Neural cell (in vitro differentiated cells): ENCODE data around the gene UHRF2.

Source experiments
- EP300 ChIP-seq: fragments of 450-650 bp; conservative IDR thresholded peaks from 2 replicates; pipeline ENCODE4 v1.6.1; 2014; ENCODE audit warnings: antibody characterized with exemption, mild to moderate bottlenecking, moderate library complexity; ENCODE audit not compliant: poor library complexity, severe bottlenecking
- EZH2 ChIP-seq: fragments of 200-600, 300-800 bp; shearing (Covaris generic), sonication (generic); IDR thresholded peaks from 2 replicates; pipeline ENCODE4 v1.6.1; 2014; ENCODE audit warnings: antibody characterized with exemption, low read length, borderline replicate concordance, mild to moderate bottlenecking; ENCODE audit not compliant: insufficient read depth, poor library complexity, severe bottlenecking
- MXI1 ChIP-seq: fragments of 450-650 bp; conservative IDR thresholded peaks from 2 replicates; pipeline ENCODE4 v1.6.1; 2014; ENCODE audit warnings: antibody characterized with exemption, mild to moderate bottlenecking; ENCODE audit not compliant: poor library complexity, severe bottlenecking
- POLR2AphosphoS5 ChIP-seq: IDR thresholded peaks from 2 replicates; pipeline ENCODE4 v1.6.1; 2012
- RAD21 ChIP-seq: fragments of 450-650 bp; conservative IDR thresholded peaks from 2 replicates; pipeline ENCODE4 v1.6.1; 2014; ENCODE audit warnings: antibody characterized with exemption, mild to moderate bottlenecking, moderate library complexity
- SMC3 ChIP-seq: fragments of 450-650 bp; conservative IDR thresholded peaks from 2 replicates; pipeline ENCODE4 v1.6.1; 2014; ENCODE audit warnings: antibody characterized with exemption, mild to moderate bottlenecking, moderate library complexity; ENCODE audit not compliant: poor library complexity
- TAF1 ChIP-seq: IDR thresholded peaks from 2 replicates; pipeline ENCODE4 v1.6.1; 2012; ENCODE audit warnings: low read depth
- TF ChIP-seq, protein P1 (sequence below): fragments of 450-650 bp; IDR thresholded peaks from 2 replicates; pipeline ENCODE4 v1.5.1; 2014; ENCODE audit warnings: antibody characterized with exemption, mild to moderate bottlenecking, moderate library complexity; ENCODE audit not compliant: poor library complexity, severe bottlenecking
- TF ChIP-seq, protein P2 (sequence below): IDR thresholded peaks from 2 replicates; pipeline ENCODE4 v1.6.1; 2012; ENCODE audit warnings: borderline replicate concordance

DNA sequence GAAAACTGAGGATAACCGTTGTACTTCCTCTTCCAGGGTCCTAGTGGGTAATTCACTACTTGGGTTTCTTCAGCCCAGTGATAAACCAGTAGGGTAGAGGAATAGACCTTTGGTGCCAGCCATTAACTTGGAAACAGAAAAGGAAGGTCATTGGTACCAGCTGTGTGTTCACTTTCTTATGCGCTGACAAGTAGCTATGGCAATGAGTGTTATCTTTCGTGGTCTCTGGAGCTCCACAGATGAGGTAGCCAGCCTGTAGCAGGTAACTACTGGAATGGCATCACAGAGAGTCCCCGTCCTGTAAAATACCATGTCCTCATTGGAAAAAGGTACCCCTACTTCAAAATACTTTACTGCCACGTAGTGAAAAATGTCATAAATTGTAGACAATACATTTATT is 2.3 kb downstream of the UHRF2 start:
- no peak for TF ChIP-seq EZH2
- TF ChIP-seq, protein P1, sequence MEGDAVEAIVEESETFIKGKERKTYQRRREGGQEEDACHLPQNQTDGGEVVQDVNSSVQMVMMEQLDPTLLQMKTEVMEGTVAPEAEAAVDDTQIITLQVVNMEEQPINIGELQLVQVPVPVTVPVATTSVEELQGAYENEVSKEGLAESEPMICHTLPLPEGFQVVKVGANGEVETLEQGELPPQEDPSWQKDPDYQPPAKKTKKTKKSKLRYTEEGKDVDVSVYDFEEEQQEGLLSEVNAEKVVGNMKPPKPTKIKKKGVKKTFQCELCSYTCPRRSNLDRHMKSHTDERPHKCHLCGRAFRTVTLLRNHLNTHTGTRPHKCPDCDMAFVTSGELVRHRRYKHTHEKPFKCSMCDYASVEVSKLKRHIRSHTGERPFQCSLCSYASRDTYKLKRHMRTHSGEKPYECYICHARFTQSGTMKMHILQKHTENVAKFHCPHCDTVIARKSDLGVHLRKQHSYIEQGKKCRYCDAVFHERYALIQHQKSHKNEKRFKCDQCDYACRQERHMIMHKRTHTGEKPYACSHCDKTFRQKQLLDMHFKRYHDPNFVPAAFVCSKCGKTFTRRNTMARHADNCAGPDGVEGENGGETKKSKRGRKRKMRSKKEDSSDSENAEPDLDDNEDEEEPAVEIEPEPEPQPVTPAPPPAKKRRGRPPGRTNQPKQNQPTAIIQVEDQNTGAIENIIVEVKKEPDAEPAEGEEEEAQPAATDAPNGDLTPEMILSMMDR: no peak
- no peak for TF ChIP-seq EP300
- TF ChIP-seq, protein P2, sequence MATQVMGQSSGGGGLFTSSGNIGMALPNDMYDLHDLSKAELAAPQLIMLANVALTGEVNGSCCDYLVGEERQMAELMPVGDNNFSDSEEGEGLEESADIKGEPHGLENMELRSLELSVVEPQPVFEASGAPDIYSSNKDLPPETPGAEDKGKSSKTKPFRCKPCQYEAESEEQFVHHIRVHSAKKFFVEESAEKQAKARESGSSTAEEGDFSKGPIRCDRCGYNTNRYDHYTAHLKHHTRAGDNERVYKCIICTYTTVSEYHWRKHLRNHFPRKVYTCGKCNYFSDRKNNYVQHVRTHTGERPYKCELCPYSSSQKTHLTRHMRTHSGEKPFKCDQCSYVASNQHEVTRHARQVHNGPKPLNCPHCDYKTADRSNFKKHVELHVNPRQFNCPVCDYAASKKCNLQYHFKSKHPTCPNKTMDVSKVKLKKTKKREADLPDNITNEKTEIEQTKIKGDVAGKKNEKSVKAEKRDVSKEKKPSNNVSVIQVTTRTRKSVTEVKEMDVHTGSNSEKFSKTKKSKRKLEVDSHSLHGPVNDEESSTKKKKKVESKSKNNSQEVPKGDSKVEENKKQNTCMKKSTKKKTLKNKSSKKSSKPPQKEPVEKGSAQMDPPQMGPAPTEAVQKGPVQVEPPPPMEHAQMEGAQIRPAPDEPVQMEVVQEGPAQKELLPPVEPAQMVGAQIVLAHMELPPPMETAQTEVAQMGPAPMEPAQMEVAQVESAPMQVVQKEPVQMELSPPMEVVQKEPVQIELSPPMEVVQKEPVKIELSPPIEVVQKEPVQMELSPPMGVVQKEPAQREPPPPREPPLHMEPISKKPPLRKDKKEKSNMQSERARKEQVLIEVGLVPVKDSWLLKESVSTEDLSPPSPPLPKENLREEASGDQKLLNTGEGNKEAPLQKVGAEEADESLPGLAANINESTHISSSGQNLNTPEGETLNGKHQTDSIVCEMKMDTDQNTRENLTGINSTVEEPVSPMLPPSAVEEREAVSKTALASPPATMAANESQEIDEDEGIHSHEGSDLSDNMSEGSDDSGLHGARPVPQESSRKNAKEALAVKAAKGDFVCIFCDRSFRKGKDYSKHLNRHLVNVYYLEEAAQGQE: no peak
- no peak for TF ChIP-seq SMC3
- no peak for TF ChIP-seq POLR2AphosphoS5
- TF ChIP-seq RAD21: no peak
- no peak for TF ChIP-seq TAF1
- TF ChIP-seq MXI1: no peak
